Skin of body (tissue), 2 donors: ENCODE data around the gene RAB35. TPM values are rescaled to one million over a fixed set of nuclear protein-coding genes. Genes with fewer than 3 reads are reported as not detected.

ENCODE experiments used
- DNase-seq: peaks from one replicate; lab custom pipeline; 2025; lab: John Stamatoyannopoulos, UW
- total RNA-seq: library from RNA; depleted of rRNA; stranded (reverse); fragments of >200 nt; gene quantifications from one replicate; pipeline ENCODE4 v1.2.3, GENCODE V29; 2014

RAB35 gene
- total RNA-seq, 1 donor from 2014 or later = 14.6 TPM

- DNase-seq = no peak
Measured at GRCh38 chr12:120109570-120110267, 6.8 kb downstream of the RAB35 start.

GRCh38 chr12:120106151-120106550, 10.4 kb downstream of the RAB35 start:
- DNase-seq = no peak

- no peak for DNase-seq
Measured at GRCh38 chr12:120103371-120103770, 13.2 kb downstream of the RAB35 start.

- no peak for DNase-seq
Measured at GRCh38 chr12:120103044-120103338, 13.6 kb downstream of the RAB35 start.

- no peak for DNase-seq
Measured at GRCh38 chr12:120102189-120103043, 14.1 kb downstream of the RAB35 start.

GRCh38 chr12:120101617-120102016, 14.9 kb downstream of the RAB35 start:
- DNase-seq = no peak

- DNase-seq = no peak
Measured at GRCh38 chr12:120101182-120101581, 15.4 kb downstream of the RAB35 start.

- DNase-seq = no peak
Measured at GRCh38 chr12:120100630-120101029, 15.9 kb downstream of the RAB35 start.

GRCh38 chr12:120099738-120100137, 16.8 kb downstream of the RAB35 start:
- DNase-seq = no peak

GRCh38 chr12:120098756-120099470, 17.6 kb downstream of the RAB35 start:
- no peak for DNase-seq

- no peak for DNase-seq
Measured at GRCh38 chr12:120096671-120097202, 19.8 kb downstream of the RAB35 start.

GRCh38 chr12:120095736-120096135, 20.8 kb downstream of the RAB35 start:
- no peak for DNase-seq

GRCh38 chr12:120095331-120095730, 21.2 kb downstream of the RAB35 start:
- no peak for DNase-seq

- no peak for DNase-seq
Measured at GRCh38 chr12:120094485-120094884, 22.1 kb downstream of the RAB35 start.

GRCh38 chr12:120093592-120094355, 22.8 kb downstream of the RAB35 start:
- DNase-seq = no peak

- no peak for DNase-seq
Measured at GRCh38 chr12:120093336-120093591, 23.3 kb downstream of the RAB35 start.

- no peak for DNase-seq
Measured at GRCh38 chr12:120092551-120093335, 23.8 kb downstream of the RAB35 start.

- DNase-seq = no peak
Measured at GRCh38 chr12:120091371-120092090, 25.0 kb downstream of the RAB35 start.

GRCh38 chr12:120090626-120091295, 25.8 kb downstream of the RAB35 start:
- DNase-seq = no peak

- no peak for DNase-seq
Measured at GRCh38 chr12:120090206-120090605, 26.3 kb downstream of the RAB35 start.
